Effector memory CD8-positive, alpha-beta T cell (primary cell): Measurements from ENCODE around the gene KLHL10.
"Not testable (repeated sequence)": the region's sequence is repeated elsewhere in the genome, so short reads cannot be mapped to it uniquely, and the experiment has no call there.

Experiments used
- ATAC-seq: fragments of 150-1000 bp; cut with Tn5 transposase; replicated peaks from 2 replicates; pipeline ENCODE4 v1.10.0; 2021; ENCODE audit warnings: mild to moderate bottlenecking, moderate library complexity
- DNase-seq, 3 experiments: peaks; one replicate each; pipeline ENCODE4 v3.0.0; 2021
- H3K27ac Mint-ChIP-seq, 2 donors: one replicate each; pipeline ENCODE4 v1.8.0; 2022; ENCODE audit warnings: mild to moderate bottlenecking in 2 of 2, mixed read lengths in 2 of 2, moderate library complexity in 2 of 2
- H3K27me3 Mint-ChIP-seq, 2 donors: one replicate each; pipeline ENCODE4 v1.8.0; 2022; ENCODE audit warnings: mixed read lengths in 2 of 2
- H3K36me3 Mint-ChIP-seq: one replicate; pipeline ENCODE4 v1.8.0; 2022; ENCODE audit warnings: mild to moderate bottlenecking, moderate library complexity, mixed read lengths; ENCODE audit not compliant: insufficient read depth
- H3K4me1 Mint-ChIP-seq, 2 donors: one replicate each; pipeline ENCODE4 v1.8.0; 2022; ENCODE audit warnings: low read depth in 2 of 2, mixed read lengths in 2 of 2
- H3K4me3 Mint-ChIP-seq, 2 donors: one replicate each; pipeline ENCODE4 v1.8.0; 2022; ENCODE audit warnings: mild to moderate bottlenecking in 2 of 2, mixed read lengths in 2 of 2, moderate library complexity in 2 of 2
- H3K9me3 Mint-ChIP-seq, 2 donors: one replicate each; pipeline ENCODE4 v1.8.0; 2022; ENCODE audit warnings: mixed read lengths in 2 of 2

Gene KLHL10

DNA sequence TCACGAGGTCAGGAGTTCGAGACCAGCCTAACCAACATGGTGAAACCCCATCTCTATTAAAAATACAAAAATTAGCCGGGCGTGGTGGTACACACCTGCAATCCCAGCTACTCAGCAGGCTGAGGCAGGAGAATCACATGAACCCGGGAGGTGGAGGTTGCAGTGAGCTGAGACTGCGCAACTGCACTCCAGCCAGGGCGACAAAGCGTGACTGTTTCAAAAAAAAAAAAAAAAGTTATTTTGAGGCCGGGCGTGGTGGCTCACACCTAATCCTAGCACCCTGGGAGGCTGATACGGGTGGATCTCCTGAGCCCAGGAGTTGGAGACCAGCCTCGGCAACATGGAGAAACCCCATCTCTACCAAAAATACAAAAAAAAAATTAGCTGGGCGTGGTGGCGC, 13.8 kb downstream of the KLHL10 start:
- not testable (repeated sequence) for H3K27ac Mint-ChIP-seq, DNase-seq, ATAC-seq, H3K27me3 Mint-ChIP-seq, H3K9me3 Mint-ChIP-seq, H3K4me3 Mint-ChIP-seq
- Mint-ChIP-seq H3K4me1 (peaks cover 18 to 33% of the 10 kb centered on the region in 2 donors), H3K36me3 (peaks cover 46% of the 10 kb centered on the region)

- no peaks in the 10 kb centered on the region for H3K27me3 Mint-ChIP-seq
- peaks cover 16% of the 10 kb centered on the region for H3K36me3 Mint-ChIP-seq
- peak overlapping the region in 1 of 2 donors; percentile 14 for H3K4me3 Mint-ChIP-seq
- no peaks in the 10 kb centered on the region for H3K9me3 Mint-ChIP-seq
- no peak overlapping the region for H3K27ac Mint-ChIP-seq
- DNase-seq (no peak), ATAC-seq (no peak)
- peaks cover 14 to 43% of the 10 kb centered on the region in 2 donors for H3K4me1 Mint-ChIP-seq
These were observed 22.8 kb downstream of the KLHL10 start for GRCh38 chr17:41860254-41860931.

DNA sequence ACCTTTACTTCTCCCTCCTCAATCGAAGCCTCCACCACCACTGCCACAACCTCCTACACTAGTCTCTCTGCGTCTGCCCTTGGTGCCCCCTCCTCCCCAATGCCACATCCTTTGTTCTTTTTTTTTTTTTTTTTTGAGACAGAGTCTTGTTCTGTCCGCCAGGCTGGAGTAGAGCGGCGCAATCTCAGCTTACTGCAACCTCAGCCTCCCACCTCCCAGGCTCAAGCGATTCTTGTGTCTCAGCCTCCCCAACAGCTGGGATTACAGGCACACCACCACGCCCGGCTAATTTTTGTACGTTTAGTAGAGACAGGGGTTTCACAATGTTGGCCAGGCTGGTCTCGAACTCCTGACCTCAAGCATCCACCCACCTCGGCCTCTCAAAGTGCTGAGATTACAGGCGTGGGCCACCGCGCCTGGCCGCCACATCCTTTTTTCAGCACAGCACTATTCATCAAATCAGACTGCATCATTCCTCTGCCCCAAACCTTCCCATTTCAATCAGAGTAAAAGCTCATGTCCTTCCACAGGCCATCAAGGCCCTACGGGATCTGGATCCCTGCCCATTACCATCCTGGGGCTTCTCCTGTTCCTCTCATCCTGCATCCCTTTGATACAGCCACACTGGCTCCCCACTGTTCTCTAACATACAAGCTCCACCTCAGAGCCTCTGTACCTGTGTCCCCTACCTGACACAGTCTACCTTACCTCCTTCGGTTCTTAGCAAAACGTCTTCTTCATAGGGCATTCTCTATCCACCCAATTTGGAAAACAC, 25.6 kb downstream of the KLHL10 start:
- Mint-ChIP-seq H3K4me1 (peaks cover 11 to 24% of the 10 kb centered on the region in 2 donors), H3K27me3 (no peaks in the 10 kb centered on the region), H3K9me3 (no peaks in the 10 kb centered on the region), H3K4me3 (no peak overlapping the region), H3K36me3 (peaks cover 17% of the 10 kb centered on the region), H3K27ac (no peak overlapping the region)
- ATAC-seq (peak; percentile 25), DNase-seq (peak; percentile 2 to 13 (median 9))

GRCh38 chr17:41864498-41864835, 26.8 kb downstream of the KLHL10 start:
- Mint-ChIP-seq H3K4me3 (no peak overlapping the region), H3K27ac (no peak overlapping the region), H3K4me1 (peaks cover 11 to 15% of the 10 kb centered on the region in 2 donors), H3K36me3 (peaks cover 27% of the 10 kb centered on the region), H3K9me3 (no peaks in the 10 kb centered on the region), H3K27me3 (no peaks in the 10 kb centered on the region)
- DNase-seq = no peak
- peak; percentile 49 for ATAC-seq

DNA sequence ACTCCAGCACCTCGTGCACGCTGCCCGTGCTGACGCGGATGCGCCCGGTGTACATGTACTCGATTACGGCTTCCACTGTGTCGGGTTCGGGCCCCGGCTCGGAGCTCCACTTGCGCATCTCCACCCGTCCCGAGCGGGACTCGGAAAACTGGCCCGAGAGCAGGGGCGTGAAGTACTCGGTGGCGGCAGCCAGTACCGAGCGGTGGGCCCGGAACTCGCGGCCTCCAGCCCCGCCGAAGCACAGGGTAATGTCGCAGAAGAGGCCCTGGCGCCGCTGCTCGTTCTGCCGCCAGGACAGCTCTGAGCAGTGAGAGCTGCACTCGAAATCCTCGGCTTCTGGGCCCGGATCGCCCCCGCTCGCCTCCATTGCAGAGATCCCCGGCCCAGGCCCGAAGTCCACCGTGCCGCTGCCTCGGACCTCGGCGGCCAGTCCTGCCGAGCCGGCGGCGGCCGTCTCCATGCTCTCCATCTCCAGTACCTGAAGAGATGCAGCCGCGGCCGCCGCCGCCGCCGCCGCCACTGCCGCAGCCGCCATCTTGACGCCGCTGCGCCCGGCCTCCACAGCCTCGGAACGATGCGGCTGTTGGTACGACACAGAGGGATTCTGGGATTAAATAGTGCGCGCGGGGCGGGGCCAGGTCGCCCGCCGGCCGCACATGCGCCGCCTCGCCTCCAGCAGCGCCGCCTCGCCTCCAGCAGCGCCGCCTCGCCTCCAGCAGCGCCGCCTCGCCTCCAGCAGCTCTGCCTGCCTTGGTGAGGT, 27.4 kb downstream of the KLHL10 start, which contains the start of gene KLHL11:
TSS of gene KLHL11 (minus strand) at position 588 of the 760 bp plus-strand sequence. CDS start at position 535, 53 bp downstream.
- H3K9me3 Mint-ChIP-seq = no peaks in the 10 kb centered on the region
- no peak within 1 kb of the TSS for H3K27ac Mint-ChIP-seq
- no peak within 1 kb of the TSS for H3K4me3 Mint-ChIP-seq
- ATAC-seq = peak; percentile 88
- H3K36me3 Mint-ChIP-seq = peaks cover 31% of the 10 kb centered on the region
- DNase-seq = peak; percentile 81 to 84 (median 81)
- no peaks in the 10 kb centered on the region for H3K27me3 Mint-ChIP-seq
- H3K4me1 Mint-ChIP-seq = peaks cover 9 to 15% of the 10 kb centered on the region in 2 donors

DNA sequence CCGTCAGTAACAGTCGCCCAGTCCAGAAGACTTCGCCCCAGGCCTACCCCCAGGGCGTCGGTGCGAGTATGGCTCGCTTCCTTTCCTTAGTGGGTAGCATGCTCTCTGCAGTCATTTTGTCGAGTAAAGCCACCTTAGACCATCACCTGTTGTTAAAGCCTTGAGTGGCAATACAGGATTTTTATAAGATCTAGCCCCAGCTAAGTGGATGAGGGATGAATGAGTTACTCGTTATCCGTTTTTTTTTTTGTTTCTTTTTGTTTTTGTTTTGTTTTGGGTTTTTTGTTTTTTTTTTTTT, 27.9 kb downstream of the KLHL10 start:
- Mint-ChIP-seq H3K27ac (no peak overlapping the region), H3K4me1 (peaks cover 8 to 12% of the 10 kb centered on the region in 2 donors), H3K27me3 (no peaks in the 10 kb centered on the region), H3K9me3 (no peaks in the 10 kb centered on the region), H3K4me3 (no peak overlapping the region), H3K36me3 (peaks cover 32% of the 10 kb centered on the region)
- DNase-seq (no peak), ATAC-seq (peak; percentile 11)

- no peak overlapping the region for H3K4me3 Mint-ChIP-seq
- H3K4me1 Mint-ChIP-seq = peaks cover 0 to 3% of the 10 kb centered on the region in 2 donors
- ATAC-seq (no peak), DNase-seq (no peak)
- H3K36me3 Mint-ChIP-seq = peaks cover 59% of the 10 kb centered on the region
- H3K27ac Mint-ChIP-seq = no peak overlapping the region
- no peaks in the 10 kb centered on the region for H3K27me3 Mint-ChIP-seq
- H3K9me3 Mint-ChIP-seq = no peaks in the 10 kb centered on the region
These were observed 30.9 kb downstream of the KLHL10 start for GRCh38 chr17:41868568-41868967.

- no peak for ATAC-seq
- Mint-ChIP-seq H3K4me1 (peaks cover 0 to 3% of the 10 kb centered on the region in 2 donors), H3K36me3 (peaks cover 64% of the 10 kb centered on the region), H3K4me3 (no peak overlapping the region), H3K9me3 (no peaks in the 10 kb centered on the region), H3K27me3 (no peaks in the 10 kb centered on the region), H3K27ac (no peak overlapping the region)
- DNase-seq = no peak
These were observed 31.8 kb downstream of the KLHL10 start for GRCh38 chr17:41869426-41869825.

- no peaks in the 10 kb centered on the region for H3K9me3 Mint-ChIP-seq
- peaks cover 0 to 3% of the 10 kb centered on the region in 2 donors for H3K4me1 Mint-ChIP-seq
- ATAC-seq = no peak
- DNase-seq = no peak
- peaks cover 65% of the 10 kb centered on the region for H3K36me3 Mint-ChIP-seq
- no peak overlapping the region for H3K4me3 Mint-ChIP-seq
- H3K27ac Mint-ChIP-seq = no peak overlapping the region
- no peaks in the 10 kb centered on the region for H3K27me3 Mint-ChIP-seq
These were observed 32.5 kb downstream of the KLHL10 start for GRCh38 chr17:41870097-41870496.

- H3K4me1 Mint-ChIP-seq = peaks cover 0 to under 1% of the 10 kb centered on the region in 2 donors
- no peaks in the 10 kb centered on the region for H3K27me3 Mint-ChIP-seq
- H3K9me3 Mint-ChIP-seq = no peaks in the 10 kb centered on the region
- peaks cover 64% of the 10 kb centered on the region for H3K36me3 Mint-ChIP-seq
- no peak for ATAC-seq
- no peak overlapping the region for H3K27ac Mint-ChIP-seq
- H3K4me3 Mint-ChIP-seq = no peak overlapping the region
- no peak for DNase-seq
These were observed 33.0 kb downstream of the KLHL10 start for GRCh38 chr17:41870627-41871026.

DNA sequence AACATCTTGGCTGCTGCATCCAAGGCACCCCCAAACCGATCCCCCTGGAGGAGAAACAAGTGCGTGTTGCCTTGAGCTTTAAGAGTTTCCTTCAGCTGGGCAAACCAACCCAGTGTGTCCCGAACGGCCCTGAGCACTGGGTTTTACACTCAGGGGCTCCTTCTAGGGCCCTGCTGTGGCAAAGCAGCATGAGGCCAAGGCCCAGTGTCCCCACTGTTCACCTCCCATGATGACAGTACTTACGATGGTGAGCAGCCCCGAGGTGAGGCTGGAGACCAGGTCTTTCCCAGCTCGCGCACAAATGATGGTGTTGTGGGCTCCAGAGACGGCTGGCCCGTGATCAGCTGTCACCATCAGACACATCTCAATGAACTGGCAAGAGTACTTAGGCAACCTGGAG, 34.2 kb downstream of the KLHL10 start:
- Mint-ChIP-seq H3K27me3 (no peaks in the 10 kb centered on the region), H3K4me1 (no peaks in the 10 kb centered on the region), H3K9me3 (no peaks in the 10 kb centered on the region), H3K36me3 (peaks cover 65% of the 10 kb centered on the region), H3K27ac (peak overlapping the region in 1 of 2 donors; percentile 72), H3K4me3 (no peak overlapping the region)
- DNase-seq (no peak), ATAC-seq (no peak)

GRCh38 chr17:41873559-41874292, 36.1 kb downstream of the KLHL10 start:
- no peaks in the 10 kb centered on the region for H3K27me3 Mint-ChIP-seq
- no peaks in the 10 kb centered on the region for H3K4me1 Mint-ChIP-seq
- DNase-seq (no peak), ATAC-seq (no peak)
- H3K4me3 Mint-ChIP-seq = no peak overlapping the region
- H3K36me3 Mint-ChIP-seq = peaks cover 72% of the 10 kb centered on the region
- H3K9me3 Mint-ChIP-seq = no peaks in the 10 kb centered on the region
- no peak overlapping the region for H3K27ac Mint-ChIP-seq

- not testable (repeated sequence) for H3K4me1 Mint-ChIP-seq, ATAC-seq, H3K4me3 Mint-ChIP-seq, H3K27ac Mint-ChIP-seq, H3K27me3 Mint-ChIP-seq, DNase-seq, H3K9me3 Mint-ChIP-seq
- peaks cover 74% of the 10 kb centered on the region for H3K36me3 Mint-ChIP-seq
These were observed 36.7 kb downstream of the KLHL10 start for GRCh38 chr17:41874293-41874670.
